UCSD-AML1 (cell line): ENCODE measurements around the gene CTTN.

Experiments
- DNase-seq: peaks from one replicate; lab custom pipeline; 2025; ENCODE audit not compliant: unreplicated experiment; lab: John Stamatoyannopoulos, UW

Gene CTTN

DNA sequence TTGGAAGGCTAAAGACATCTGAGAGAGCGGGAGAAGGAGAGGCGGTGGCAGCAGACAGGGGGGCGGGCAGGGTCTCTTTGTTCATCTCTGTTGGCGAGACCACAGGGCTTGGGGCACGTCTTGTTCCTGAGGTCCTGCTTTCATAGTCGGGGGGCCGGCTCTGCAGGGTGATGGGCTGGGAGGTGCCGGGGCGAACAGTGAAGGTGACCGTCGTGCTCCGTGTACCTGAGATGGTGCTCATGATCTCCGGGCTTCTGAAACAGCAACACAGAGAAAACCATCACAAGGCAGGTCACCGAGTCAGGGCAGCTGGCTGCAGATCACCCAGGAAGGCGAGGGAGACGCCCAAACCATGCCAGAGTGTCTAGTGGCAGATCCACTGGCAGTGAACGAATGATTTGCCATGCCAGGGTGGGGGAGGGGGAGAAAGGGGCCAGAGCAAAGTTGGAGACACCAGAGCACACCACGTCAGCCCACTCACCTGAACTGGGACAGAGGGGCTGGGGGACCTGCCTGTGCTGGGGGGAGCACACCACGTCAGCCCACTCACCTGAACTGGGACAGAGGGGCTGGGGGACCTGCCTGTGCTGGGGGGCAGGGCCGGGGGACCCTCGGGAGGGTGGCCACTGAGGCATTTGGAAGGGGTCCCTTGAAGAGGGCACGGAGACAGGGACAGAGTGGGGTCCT, 75.0 kb downstream of the CTTN start:
- DNase-seq = no peak

DNA sequence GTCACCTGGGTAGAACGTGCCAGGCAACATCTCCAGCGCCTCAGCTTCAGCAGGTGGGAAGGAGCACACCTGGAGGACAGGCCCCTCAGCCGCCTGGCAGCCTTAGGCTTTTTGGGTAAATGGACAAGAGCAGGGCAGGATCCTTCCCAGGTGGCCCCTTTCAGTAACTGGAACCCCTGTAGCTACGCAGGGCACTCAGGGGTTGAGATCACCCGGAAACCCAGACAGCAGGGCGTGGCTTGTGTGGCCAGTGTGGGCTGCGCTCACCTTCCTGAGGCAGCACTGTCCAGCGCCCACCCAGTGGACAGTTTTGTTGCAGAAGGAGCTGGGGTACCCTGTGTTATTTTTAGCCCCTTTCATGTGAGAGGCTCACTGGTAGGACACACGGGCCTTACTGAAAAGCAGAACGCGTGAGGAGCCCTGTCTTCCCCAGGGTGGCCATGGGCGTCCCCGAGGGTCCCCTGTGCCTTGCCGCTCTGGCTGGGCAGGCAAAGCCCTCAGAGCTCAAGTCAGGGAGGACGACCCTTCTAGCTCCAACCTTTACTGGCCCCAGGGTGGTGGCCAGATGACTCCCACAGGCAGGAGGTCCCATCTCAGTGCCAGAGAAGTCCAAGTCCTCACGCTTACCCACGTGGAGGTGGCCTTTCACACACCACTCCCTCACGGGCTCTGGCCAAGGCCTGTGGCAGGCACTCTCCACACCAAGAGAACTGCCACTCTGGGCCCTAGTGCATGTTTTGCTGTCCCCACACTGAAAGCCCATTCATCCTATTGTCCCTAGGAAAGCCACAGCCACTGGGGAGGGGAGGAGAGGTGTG, 75.8 kb downstream of the CTTN start:
- DNase-seq = no peak

DNA sequence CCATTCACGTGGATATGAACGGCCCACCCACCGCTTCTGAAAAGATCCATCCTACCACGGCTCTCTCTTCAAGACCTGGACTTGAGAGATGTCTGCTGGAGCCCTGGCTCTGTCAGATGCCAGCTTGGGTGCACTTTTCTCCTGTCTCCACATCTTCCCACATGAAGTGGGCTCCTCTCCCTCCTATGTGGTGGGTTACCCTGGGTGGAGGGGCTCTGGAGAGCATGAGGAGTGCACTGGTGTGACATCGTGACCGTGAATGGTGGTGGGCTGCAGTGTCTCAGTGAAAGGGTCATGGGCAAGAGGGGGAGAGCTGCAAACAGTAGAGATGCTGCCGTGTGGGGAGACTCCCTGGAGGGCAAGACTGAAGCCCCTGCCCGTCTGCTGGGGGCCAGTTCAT, 76.4 kb downstream of the CTTN start:
- DNase-seq = no peak

DNA sequence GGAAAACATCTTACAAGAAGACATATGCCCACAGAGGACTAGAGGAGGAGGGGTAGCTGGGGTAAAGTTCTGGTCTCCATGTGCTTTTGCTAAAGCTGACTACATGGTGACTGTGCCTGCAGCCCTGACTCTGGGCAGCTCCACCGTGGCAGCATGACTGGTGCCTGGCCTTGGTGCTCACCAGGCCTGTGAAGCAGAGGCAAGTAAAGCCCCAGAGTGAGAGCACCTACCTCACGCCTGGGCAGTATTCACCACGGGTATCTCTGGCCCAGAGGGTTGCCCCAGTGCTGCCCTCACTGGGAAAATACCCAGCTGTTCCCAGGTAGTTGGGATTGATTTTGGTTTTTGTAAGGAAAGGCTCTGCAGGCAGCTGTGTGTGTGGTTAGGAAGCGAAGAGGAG, 78.3 kb downstream of the CTTN start:
- no peak for DNase-seq

DNA sequence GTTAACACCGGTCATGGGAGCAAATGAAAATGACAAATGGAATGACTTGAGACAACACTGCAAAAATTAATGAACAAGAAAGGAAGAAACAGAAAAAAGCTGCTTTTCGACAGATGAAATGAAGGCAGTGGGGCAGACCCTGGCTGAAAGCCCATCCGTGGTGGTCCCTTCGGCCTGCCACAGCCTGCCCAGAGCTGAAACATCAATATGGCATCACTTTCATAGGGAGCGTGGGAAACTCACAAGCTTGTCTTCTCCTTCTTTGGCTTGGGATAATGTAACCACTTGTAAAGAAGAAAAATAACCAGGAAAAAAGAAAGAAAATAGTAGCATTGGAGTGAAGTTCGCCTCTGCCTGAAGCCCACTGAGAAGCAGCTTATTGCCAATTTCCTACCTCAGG, 78.8 kb downstream of the CTTN start:
- no peak for DNase-seq

DNA sequence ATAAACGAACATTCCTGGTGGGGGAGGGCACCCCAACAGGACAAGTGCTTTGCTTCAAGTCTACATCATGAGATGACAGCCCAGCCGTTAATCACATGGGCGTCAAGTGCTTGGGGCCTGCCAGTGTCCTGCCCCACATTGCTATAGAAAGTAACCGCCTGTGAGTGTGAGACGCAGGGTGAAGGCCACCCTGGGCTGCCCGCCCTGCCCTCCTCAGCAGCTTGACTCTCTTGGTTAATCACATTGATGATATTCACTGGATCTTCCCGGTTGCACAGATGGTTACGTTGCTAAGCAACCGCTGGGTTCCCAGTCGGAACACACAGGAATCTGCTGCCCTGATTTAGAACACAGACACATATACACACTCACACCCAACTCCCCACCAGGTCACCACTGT, 79.3 kb downstream of the CTTN start:
- DNase-seq = no peak

DNA sequence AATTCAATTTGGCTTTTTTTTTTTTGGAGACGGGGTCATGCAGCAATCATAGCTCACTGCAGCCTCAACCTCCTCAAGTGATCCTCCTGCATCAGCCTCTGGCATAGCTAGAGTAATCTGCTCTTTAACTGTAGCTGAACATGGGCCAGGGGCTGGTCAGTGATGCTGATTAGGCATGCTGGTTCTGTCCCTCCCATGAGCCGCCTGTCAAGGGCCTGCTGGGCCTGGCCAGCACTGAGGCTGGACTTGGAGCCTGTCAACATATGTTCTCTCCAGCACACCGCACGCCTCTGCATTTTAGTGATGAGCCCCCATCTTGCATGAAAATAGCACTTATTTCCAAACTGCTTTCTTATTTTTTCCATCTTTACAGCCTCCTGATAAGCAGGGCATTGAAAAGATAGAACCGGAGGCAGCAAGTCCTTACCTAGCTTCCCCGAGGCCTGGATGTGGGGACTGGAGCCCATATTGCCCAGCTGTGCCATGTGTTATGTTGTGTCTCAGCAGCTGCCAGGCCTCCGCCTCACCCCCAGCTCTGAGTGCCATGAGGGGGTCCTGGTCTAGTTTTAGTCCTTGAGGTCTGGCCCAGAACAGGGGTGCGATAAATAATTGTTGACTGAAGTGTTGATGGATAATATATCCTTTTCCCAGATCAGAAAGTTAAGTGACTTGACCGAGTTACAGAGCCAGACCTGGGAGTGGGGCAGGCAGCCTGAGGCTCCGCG, 80.0 kb downstream of the CTTN start:
- DNase-seq = no peak

DNA sequence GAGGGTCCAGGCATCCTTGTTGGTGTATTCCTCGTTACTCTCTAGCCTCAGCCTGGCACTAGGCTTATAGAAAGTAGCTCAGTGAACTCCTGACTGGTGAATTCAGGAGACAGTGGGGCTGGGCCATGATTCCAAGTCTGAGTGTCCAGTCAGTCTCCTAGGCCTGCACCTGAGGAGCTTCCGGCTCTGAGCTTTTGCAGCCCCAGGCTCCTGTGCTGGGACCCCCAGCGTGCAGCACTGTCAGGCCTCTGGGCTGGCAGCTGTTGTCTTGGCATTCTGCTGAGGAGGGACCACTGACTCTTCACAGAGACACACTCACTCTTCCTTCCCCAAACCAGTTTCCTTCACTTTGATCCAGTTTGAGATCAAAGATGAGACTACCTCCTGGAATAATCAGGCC, 82.4 kb downstream of the CTTN start:
- DNase-seq = no peak

DNA sequence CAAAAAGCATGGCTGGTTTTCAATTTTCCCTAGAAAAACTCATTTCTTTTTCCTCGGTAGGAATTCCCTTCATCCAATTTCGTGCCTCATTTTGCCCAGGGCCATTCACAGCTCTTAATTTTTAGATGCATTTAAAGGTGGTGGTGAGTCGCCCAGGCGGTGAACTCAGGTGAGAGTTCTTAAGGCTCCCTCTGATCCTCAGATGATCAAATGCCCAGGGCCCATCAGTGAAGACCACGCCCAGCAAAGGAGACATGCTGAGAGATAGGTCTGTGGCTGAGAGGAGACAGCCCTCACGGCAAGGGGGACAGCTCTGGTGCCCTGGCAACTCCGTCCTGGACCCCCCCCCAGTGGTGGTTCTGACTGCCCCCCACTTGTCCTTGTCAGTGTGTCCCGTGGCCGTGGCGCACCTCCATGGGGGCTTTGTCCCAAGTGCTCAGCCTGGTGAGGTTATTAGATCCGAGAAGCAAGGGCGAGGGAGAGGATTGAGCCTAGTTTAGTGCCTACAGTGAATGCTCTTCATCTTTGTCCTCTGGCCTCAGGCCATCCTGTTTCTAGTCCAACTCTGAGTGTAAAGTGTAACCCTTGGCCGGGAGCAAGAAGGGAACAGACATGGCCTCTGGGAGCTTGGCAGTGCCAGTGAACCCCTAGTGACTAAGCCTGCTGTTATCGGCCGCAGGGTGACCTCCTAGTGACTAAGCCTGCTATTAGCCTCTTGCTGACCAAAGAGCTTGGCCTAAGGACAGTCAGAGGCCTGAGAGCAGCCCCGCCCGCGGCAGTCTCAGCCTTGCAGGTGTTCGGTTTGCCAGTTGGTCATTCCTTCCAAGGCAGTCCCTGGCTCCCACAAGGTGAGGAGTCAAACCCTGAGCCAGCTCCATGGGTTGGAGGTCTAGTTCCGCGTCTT, 83.5 kb downstream of the CTTN start:
- no peak for DNase-seq

DNA sequence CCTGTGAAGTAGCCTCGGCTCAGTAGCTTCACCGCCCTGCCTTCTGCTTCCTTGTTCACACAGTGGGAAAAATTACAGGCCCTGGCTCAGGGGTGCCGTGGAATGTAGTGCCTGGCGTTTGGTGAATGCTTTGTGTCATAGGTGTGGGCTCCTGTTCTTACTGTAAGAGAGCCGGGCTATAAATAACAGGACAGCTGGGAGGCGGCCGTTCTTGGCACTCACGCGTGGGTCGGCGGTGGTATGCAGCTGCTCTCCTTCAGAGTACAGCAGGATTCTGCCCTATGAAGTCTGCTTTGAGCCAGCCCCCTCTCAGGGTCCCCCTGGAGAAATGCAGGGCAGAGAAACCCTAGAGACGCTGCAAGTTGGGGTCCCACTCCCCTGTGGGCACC, 84.2 kb downstream of the CTTN start:
- DNase-seq = no peak

DNA sequence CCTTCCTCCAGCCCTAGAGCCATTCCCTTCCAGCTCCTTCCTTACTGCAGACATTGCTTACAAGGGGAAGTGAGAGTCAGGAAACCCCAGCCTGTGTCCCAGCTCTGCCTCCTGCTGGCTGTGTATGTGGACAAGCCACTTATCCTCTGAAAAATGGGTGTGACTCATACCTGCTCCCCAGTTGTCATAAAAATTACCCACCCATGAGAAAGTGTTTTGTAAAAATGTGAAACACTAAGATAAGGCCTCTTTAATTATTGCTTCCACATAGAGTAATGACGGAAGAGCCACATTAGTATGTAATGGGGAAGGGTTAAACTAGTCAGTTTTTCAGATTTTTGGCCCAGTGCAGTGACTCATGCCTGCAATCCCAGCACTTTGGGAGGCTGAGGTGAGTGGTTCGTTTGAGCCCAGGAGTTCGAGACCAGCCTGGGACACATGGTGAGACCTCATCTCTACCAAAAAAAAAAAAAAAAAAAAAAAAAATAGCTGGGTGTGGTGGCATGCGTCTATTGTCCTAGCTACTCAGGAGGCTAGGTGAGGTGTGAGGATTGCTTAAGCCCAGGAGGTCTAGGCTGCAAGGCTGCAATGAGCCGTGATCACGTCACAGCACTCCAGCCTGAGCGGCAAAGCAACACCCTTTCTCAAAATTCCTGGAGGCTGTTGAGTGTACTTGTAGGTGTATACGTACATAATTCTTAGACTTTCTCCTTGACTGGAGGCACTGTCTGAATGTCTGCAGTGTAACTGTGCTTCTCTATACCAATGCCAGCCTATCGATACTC, 84.9 kb downstream of the CTTN start:
- DNase-seq = peak; percentile 54

DNA sequence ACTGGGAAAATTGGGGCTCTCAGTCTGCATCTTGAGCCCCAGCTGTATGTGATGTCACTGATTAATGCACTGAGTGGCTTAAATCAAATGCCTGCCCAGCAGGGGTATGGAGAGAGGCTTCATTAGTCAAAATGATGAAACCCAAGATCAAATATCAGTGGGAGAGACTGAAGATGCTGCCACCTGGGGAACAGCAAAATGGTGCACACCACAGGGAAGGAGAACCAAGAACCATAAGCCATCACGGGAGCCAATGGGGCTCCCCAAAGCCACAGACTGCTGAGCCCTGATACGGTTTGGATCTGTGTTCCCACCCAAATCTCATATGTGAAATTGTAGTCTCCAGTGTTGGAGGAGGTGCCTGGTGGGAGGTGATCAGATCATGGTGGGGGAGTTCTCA, 85.6 kb downstream of the CTTN start:
- no peak for DNase-seq

DNA sequence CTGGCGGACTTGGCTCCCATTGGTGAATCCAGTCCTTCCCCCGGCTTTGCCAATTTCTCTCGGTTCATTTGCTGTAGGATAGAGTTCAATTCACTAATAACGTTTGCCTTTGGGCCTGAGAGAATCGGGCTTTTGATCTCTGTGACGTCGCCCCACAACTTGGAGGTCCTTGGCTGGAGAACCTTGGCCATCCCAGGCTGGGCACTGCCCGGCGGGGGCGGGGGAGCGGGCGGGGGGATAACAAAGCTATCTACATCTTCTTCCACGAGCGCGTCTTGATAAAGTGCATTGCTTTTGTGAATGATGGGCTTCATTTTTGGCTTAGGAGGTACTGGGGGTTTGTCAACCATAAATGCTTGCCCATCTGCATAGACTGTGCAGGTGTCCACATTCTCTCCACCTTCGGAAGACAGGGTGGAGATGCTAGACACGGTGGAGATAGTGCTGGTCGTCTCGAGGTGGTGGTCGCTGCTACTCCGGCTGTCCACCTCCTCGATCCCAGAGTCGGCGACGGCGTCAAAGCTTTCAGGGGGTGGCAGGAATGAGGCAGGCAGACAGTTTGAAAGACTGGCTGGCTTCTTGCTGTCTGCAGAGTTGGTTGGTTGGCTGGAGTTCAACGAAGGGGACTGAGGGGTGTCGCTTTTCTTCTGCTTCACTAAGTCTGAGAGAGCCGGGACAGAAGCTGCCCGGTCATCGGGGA, 87.1 kb downstream of the CTTN start:
- no peak for DNase-seq

DNA sequence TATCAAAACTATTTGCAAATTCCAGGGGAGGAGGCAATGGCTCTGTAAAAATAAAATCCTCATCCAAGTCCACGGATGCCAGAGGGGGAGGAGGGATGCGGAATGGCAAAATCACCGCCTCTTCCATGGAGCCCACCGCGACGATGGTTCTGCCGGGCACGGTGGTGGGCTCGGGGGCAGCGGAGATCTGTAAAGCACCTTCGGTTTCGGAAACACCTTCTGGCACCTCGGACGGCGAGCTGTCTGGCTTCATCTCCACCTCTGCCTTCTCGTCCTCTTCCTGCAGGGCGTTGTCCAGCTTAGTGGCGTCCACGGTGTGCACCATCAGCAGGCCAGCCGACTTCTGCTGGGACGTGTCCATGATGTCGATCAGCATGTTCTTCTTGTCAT, 87.7 kb downstream of the CTTN start:
- DNase-seq = no peak
